ENCODE results near the gene FAM110D.

FAM110D gene

DNA sequence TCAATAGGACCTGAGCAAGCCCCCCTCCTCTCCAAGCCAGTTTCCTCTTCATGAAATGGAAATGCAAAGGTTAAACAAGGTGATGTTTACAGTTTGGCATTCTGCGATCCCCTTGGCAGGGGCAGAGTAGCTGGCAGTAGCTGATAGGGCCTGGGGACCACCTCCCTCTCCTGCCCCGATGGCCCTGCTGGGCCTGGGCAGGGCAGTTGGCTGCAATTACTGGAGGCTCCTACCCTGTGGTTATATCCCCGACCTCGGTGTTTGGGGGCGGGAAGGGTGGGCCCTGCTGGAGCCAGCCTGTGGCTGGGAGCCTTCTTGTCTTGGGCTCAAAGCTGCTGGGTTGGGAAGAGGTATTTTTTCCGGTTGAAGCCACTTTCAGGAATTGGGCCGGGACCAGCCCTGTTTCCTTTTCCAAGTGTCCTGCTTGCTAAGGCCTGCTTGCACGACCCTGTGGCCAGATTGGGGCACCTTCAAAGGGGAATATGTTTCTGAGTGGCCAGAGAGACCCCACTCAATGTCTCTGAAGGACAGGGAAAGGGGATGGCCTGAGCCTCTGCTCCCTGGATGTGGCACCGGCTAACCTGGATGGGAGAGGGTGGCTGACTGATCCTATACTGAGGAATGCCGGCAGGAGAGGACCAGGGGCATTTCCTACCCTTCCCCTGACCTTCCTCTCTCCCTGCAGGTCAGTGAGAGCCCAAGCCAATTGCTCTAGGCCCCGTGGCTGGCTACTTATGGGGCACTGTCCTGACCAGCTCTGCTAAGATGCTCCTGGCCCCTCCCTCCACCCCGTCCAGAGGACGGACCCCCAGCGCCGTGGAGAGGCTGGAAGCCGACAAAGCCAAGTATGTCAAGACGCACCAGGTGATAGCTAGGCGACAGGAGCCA, 1.9 kb downstream of the FAM110D start:
- Histone ChIP-seq H3K9ac (ENCODE audit: low read depth, low read length) (no peak overlapping the region), H3K36me3 (ENCODE audit: insufficient read depth, low read length) (no peaks in the 10 kb centered on the region), H2AFZ (ENCODE audit: low read depth, low read length) (no peak overlapping the region), H3K4me3 (ENCODE audit: low read depth in 1 of 2, low read length in 2 of 2) (no peak overlapping the region), H3K4me2 (ENCODE audit: insufficient read depth, low read length) (no peak overlapping the region), H4K20me1 (ENCODE audit: insufficient read depth, low read length) (no peaks in the 10 kb centered on the region), H3K4me1 (ENCODE audit: insufficient read depth, low read length) (peaks cover 17% of the 10 kb centered on the region), H3K9me3 (ENCODE audit: insufficient read depth, low read length, severe bottlenecking) (no peaks in the 10 kb centered on the region), H3K27ac (ENCODE audit: low read length) (no peak overlapping the region), H3K27me3 (ENCODE audit: insufficient read depth, low read length, poor library complexity) (peaks cover 41% of the 10 kb centered on the region), H3K79me2 (ENCODE audit: insufficient read depth, low read length) (no peaks in the 10 kb centered on the region)
- TF ChIP-seq, protein P1, sequence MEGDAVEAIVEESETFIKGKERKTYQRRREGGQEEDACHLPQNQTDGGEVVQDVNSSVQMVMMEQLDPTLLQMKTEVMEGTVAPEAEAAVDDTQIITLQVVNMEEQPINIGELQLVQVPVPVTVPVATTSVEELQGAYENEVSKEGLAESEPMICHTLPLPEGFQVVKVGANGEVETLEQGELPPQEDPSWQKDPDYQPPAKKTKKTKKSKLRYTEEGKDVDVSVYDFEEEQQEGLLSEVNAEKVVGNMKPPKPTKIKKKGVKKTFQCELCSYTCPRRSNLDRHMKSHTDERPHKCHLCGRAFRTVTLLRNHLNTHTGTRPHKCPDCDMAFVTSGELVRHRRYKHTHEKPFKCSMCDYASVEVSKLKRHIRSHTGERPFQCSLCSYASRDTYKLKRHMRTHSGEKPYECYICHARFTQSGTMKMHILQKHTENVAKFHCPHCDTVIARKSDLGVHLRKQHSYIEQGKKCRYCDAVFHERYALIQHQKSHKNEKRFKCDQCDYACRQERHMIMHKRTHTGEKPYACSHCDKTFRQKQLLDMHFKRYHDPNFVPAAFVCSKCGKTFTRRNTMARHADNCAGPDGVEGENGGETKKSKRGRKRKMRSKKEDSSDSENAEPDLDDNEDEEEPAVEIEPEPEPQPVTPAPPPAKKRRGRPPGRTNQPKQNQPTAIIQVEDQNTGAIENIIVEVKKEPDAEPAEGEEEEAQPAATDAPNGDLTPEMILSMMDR (IDR thresholded peaks at IDR 0.05; ENCODE audit: borderline replicate concordance, extremely low read depth, low read length, poor library complexity, severe bottlenecking), result no peak
- TF ChIP-seq EZH2 (IDR thresholded peaks at IDR 0.05; ENCODE audit: borderline replicate concordance, low read depth, low read length, severe bottlenecking), result no peak
- no peak for ATAC-seq (ENCODE audit: insufficient read depth, low read depth)
- DNase-seq, result no peak

DNA sequence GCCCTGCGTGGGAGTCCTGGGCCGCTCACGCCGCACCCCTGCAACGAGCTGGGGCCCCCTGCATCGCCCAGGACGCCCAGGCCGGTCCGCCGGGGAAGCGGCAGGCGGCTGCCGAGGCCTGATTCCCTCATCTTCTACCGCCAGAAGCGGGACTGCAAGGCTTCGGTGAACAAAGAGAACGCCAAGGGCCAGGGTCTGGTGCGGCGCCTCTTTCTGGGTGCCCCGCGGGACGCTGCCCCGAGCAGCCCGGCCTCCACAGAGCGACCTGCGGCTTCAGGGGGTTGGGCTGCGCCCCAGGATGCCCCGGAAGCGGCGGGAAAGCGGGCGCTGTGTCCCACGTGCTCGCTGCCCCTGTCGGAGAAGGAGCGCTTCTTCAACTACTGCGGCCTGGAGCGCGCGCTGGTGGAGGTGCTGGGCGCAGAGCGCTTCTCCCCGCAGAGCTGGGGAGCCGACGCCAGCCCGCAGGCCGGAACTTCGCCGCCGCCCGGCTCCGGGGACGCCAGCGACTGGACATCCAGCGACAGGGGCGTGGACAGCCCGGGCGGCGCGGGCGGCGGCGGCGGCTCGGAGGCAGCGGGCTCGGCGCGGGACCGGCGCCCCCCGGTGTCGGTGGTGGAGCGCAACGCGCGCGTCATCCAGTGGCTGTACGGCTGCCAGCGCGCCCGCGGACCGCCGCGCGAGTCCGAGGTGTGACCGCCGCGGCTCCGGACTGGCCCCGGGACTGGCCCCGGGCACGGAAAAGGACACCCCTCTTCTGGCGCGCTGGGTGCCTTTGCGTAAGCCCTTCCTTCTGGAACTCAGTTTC, 2.7 kb downstream of the FAM110D start:
- no peak for TF ChIP-seq EZH2 (IDR thresholded peaks at IDR 0.05; ENCODE audit: borderline replicate concordance, low read depth, low read length, severe bottlenecking)
- TF ChIP-seq, protein P1 (IDR thresholded peaks at IDR 0.05; ENCODE audit: borderline replicate concordance, extremely low read depth, low read length, poor library complexity, severe bottlenecking), result no peak
- Histone ChIP-seq H4K20me1 (ENCODE audit: insufficient read depth, low read length) (no peaks in the 10 kb centered on the region), H3K4me3 (ENCODE audit: low read depth in 1 of 2, low read length in 2 of 2) (no peak overlapping the region), H3K36me3 (ENCODE audit: insufficient read depth, low read length) (no peaks in the 10 kb centered on the region), H3K27me3 (ENCODE audit: insufficient read depth, low read length, poor library complexity) (peaks cover 39% of the 10 kb centered on the region), H3K9ac (ENCODE audit: low read depth, low read length) (no peak overlapping the region), H3K27ac (ENCODE audit: low read length) (no peak overlapping the region), H3K4me1 (ENCODE audit: insufficient read depth, low read length) (peaks cover 9% of the 10 kb centered on the region), H2AFZ (ENCODE audit: low read depth, low read length) (no peak overlapping the region), H3K9me3 (ENCODE audit: insufficient read depth, low read length, severe bottlenecking) (no peaks in the 10 kb centered on the region), H3K4me2 (ENCODE audit: insufficient read depth, low read length) (no peak overlapping the region), H3K79me2 (ENCODE audit: insufficient read depth, low read length) (no peaks in the 10 kb centered on the region)
- ATAC-seq (ENCODE audit: insufficient read depth, low read depth) (no peak), DNase-seq (no peak)

DNA sequence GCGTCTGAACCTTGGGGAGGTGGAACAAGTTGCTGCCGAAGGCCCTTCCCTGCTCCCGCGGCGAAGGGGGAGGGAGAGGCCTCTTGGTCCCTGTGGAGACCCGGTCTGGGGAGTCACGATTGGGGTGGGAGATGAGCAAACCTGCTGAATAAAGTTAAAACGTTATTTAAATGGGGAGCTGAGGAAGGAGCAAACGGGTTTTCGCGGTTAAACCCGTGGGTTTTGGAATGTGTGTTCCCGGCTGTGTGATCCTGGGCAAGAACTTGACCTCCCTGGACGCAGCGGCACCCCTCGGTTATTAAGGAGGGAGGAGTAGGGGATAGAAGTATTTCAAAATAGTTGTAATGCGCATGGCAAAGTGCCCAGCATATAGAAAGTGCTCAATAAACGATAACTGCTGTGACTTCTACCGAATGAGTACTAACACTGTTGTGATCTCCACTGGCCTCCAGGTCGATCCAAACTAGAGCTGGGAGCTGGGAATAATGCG, 3.4 kb downstream of the FAM110D start:
- Histone ChIP-seq H2AFZ (ENCODE audit: low read depth, low read length) (no peak overlapping the region), H3K27me3 (ENCODE audit: insufficient read depth, low read length, poor library complexity) (peaks cover 41% of the 10 kb centered on the region), H3K4me1 (ENCODE audit: insufficient read depth, low read length) (peaks cover 5% of the 10 kb centered on the region), H3K36me3 (ENCODE audit: insufficient read depth, low read length) (no peaks in the 10 kb centered on the region), H4K20me1 (ENCODE audit: insufficient read depth, low read length) (no peaks in the 10 kb centered on the region), H3K9me3 (ENCODE audit: insufficient read depth, low read length, severe bottlenecking) (no peaks in the 10 kb centered on the region), H3K4me2 (ENCODE audit: insufficient read depth, low read length) (no peak overlapping the region), H3K9ac (ENCODE audit: low read depth, low read length) (no peak overlapping the region), H3K4me3 (ENCODE audit: low read depth in 1 of 2, low read length in 2 of 2) (no peak overlapping the region), H3K79me2 (ENCODE audit: insufficient read depth, low read length) (no peaks in the 10 kb centered on the region), H3K27ac (ENCODE audit: low read length) (no peak overlapping the region)
- TF ChIP-seq EZH2 (IDR thresholded peaks at IDR 0.05; ENCODE audit: borderline replicate concordance, low read depth, low read length, severe bottlenecking), result no peak
- TF ChIP-seq, protein P1 (IDR thresholded peaks at IDR 0.05; ENCODE audit: borderline replicate concordance, extremely low read depth, low read length, poor library complexity, severe bottlenecking), result no peak
- ATAC-seq (ENCODE audit: insufficient read depth, low read depth) (no peak), DNase-seq (no peak)

Data from DND-41 (cell line).